ENCODE results near the gene SLC6A4. TPM values are rescaled to one million over a fixed set of nuclear protein-coding genes. Genes with fewer than 3 reads are reported as not detected.

SLC6A4 gene
- total and polyA plus RNA-seq, 4 donors, result 3.5 to 12.7 (median 8.8) TPM

GRCh38 chr17:30219833-30220232 lies 15.7 kb downstream of the SLC6A4 start:
- H3K36me3 ChIP-seq (ENCODE audit: control insufficient read depth in 4 of 4, insufficient read depth in 4 of 4, low read length in 4 of 4), result peaks cover 0 to 1% (median 0%) of the 10 kb centered on the region in 4 donors
- no peak overlapping the region for H3K27ac ChIP-seq (ENCODE audit: low read depth in 1 of 2, low read length in 1 of 2)
- no peak for TF ChIP-seq CTCF (IDR thresholded peaks at IDR 0.05; ENCODE audit: control extremely low read depth, extremely low read depth)
- peaks cover 0 to 2% (median 0%) of the 10 kb centered on the region in 5 donors for H3K4me1 ChIP-seq (ENCODE audit: control insufficient read depth in 5 of 5, insufficient read depth in 5 of 5, low read length in 5 of 5)
- H3K9ac ChIP-seq (ENCODE audit: insufficient read depth in 1 of 2, low read length in 2 of 2), result no peak overlapping the region
- H3K4me3 ChIP-seq, result no peak overlapping the region
- 76 to 86% methylated on average over 7 of the region's 7 CpGs for WGBS, 2 donors
- no peak for DNase-seq
- no peaks in the 10 kb centered on the region for H3K9me3 ChIP-seq (ENCODE audit: control insufficient read depth in 4 of 4, insufficient read depth in 3 of 4, low read length in 3 of 4)
- ATAC-seq (ENCODE audit: insufficient read depth, low FRiP score), result no peak
- no peaks in the 10 kb centered on the region for H3K27me3 ChIP-seq (ENCODE audit: control insufficient read depth in 3 of 3, insufficient read depth in 3 of 3, low read length in 2 of 3)

- Histone ChIP-seq H3K27me3 (ENCODE audit: control insufficient read depth in 3 of 3, insufficient read depth in 3 of 3, low read length in 2 of 3) (no peaks in the 10 kb centered on the region), H3K9me3 (ENCODE audit: control insufficient read depth in 4 of 4, insufficient read depth in 3 of 4, low read length in 3 of 4) (no peaks in the 10 kb centered on the region), H3K36me3 (ENCODE audit: control insufficient read depth in 4 of 4, insufficient read depth in 4 of 4, low read length in 4 of 4) (peaks cover 0 to 1% (median 0%) of the 10 kb centered on the region in 4 donors), H3K4me1 (ENCODE audit: control insufficient read depth in 5 of 5, insufficient read depth in 5 of 5, low read length in 5 of 5) (peaks cover 0 to 2% (median 0%) of the 10 kb centered on the region in 5 donors), H3K27ac (ENCODE audit: low read depth in 1 of 2, low read length in 1 of 2) (no peak overlapping the region), H3K9ac (ENCODE audit: insufficient read depth in 1 of 2, low read length in 2 of 2) (no peak overlapping the region), H3K4me3 (no peak overlapping the region)
- no peak for TF ChIP-seq CTCF (IDR thresholded peaks at IDR 0.05; ENCODE audit: control extremely low read depth, extremely low read depth)
- no peak for ATAC-seq (ENCODE audit: insufficient read depth, low FRiP score)
- 89 to 93% methylated on average over 4 of the region's 4 CpGs for WGBS, 2 donors
- DNase-seq, result no peak
These were observed 16.2 kb downstream of the SLC6A4 start for GRCh38 chr17:30219315-30219714.

GRCh38 chr17:30218799-30219198 lies 16.7 kb downstream of the SLC6A4 start:
- DNase-seq (no peak), ATAC-seq (ENCODE audit: insufficient read depth, low FRiP score) (no peak)
- Histone ChIP-seq H3K27me3 (ENCODE audit: control insufficient read depth in 3 of 3, insufficient read depth in 3 of 3, low read length in 2 of 3) (no peaks in the 10 kb centered on the region), H3K36me3 (ENCODE audit: control insufficient read depth in 4 of 4, insufficient read depth in 4 of 4, low read length in 4 of 4) (peaks cover 0 to 1% (median 0%) of the 10 kb centered on the region in 4 donors), H3K9ac (ENCODE audit: insufficient read depth in 1 of 2, low read length in 2 of 2) (no peak overlapping the region), H3K4me1 (ENCODE audit: control insufficient read depth in 5 of 5, insufficient read depth in 5 of 5, low read length in 5 of 5) (peaks cover 0 to 2% (median 0%) of the 10 kb centered on the region in 5 donors), H3K27ac (ENCODE audit: low read depth in 1 of 2, low read length in 1 of 2) (no peak overlapping the region), H3K9me3 (ENCODE audit: control insufficient read depth in 4 of 4, insufficient read depth in 3 of 4, low read length in 3 of 4) (no peaks in the 10 kb centered on the region), H3K4me3 (no peak overlapping the region)
- TF ChIP-seq CTCF (IDR thresholded peaks at IDR 0.05; ENCODE audit: control extremely low read depth, extremely low read depth), result no peak
- WGBS, 2 donors, result 85 to 89% methylated on average over 9 of the region's 9 CpGs

- DNase-seq, result no peak
- Histone ChIP-seq H3K4me3 (no peak overlapping the region), H3K27me3 (ENCODE audit: control insufficient read depth in 3 of 3, insufficient read depth in 3 of 3, low read length in 2 of 3) (no peaks in the 10 kb centered on the region), H3K36me3 (ENCODE audit: control insufficient read depth in 4 of 4, insufficient read depth in 4 of 4, low read length in 4 of 4) (peaks cover 0 to 1% (median 0%) of the 10 kb centered on the region in 4 donors), H3K27ac (ENCODE audit: low read depth in 1 of 2, low read length in 1 of 2) (no peak overlapping the region), H3K9ac (ENCODE audit: insufficient read depth in 1 of 2, low read length in 2 of 2) (no peak overlapping the region), H3K4me1 (ENCODE audit: control insufficient read depth in 5 of 5, insufficient read depth in 5 of 5, low read length in 5 of 5) (peaks cover 0 to 2% (median 0%) of the 10 kb centered on the region in 5 donors), H3K9me3 (ENCODE audit: control insufficient read depth in 4 of 4, insufficient read depth in 3 of 4, low read length in 3 of 4) (no peaks in the 10 kb centered on the region)
- TF ChIP-seq CTCF (IDR thresholded peaks at IDR 0.05; ENCODE audit: control extremely low read depth, extremely low read depth), result no peak
- WGBS, 2 donors, result 94 to 98% methylated on average over 11 of the region's 11 CpGs
- no peak for ATAC-seq (ENCODE audit: insufficient read depth, low FRiP score)
These were observed 17.7 kb downstream of the SLC6A4 start for GRCh38 chr17:30217746-30218245.

Data from lung (tissue), 12 donors.